Activated gamma-delta T cell (primary cell): ENCODE results near the gene KRTAP4-8.
"Not testable (repeated sequence)": the region's sequence is repeated elsewhere in the genome, so short reads cannot be mapped to it uniquely, and the experiment has no call there.

Source experiments
- DNase-seq: peaks from one replicate; lab custom pipeline; 2025; lab: John Stamatoyannopoulos, UW

The KRTAP4-8 gene

DNA sequence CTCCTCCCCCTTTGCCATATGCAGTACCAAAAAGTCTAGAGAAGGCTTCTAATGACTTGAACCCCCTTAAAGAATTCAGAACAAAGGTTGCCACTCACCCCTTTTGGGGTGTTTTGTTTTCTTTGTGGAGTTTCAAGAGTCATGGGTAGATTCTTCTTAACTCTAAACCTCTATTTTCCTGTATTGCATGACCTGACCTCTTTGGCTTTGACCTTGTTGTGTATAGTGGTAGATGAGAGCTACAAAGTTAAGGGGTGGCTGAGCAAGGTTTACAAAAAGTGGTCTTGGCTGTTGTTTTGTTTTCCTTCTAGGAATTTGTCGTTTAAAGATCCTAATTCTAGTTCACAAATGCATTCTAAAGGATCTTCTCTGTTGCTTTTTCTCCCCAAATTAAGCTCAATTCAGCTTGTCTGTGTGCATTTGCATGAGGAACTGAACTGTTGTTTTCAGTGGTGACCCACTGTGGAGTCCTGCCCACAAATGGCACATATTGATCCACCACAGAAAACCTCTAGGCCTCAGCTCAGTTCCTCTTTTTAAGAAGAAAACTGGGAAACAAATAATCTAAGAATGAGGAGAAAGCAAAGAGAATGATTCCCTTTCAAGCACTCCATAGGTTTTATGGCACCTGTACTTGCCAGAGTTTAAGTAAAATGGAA, 10.9 kb upstream of the KRTAP4-8 start:
- not testable (repeated sequence) for DNase-seq

DNA sequence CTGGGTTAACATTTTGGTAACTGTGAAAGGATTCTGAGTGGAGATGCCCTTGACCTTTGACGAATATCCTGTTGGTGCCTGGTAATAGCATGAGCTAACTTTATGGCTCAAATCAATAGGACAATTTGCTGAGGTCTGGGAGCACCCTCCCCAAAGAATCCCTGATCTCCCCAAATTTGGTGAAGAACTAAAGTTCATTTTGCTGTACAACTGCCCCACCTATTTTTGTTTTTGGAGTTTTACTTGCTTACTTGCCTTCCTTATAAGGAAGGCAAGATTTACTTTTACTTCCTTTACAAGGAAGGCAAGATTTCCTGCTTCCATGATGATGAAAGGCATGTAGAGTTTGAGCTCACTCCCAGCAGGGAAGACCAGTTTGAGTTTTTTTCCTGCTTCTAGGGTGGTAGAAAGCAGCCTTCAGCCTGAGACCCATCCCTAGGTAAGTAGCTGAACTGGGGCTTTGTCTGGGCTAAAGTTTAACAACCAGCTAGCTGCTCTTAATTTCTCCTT, 10.1 kb upstream of the KRTAP4-8 start:
- DNase-seq: no peak

DNA sequence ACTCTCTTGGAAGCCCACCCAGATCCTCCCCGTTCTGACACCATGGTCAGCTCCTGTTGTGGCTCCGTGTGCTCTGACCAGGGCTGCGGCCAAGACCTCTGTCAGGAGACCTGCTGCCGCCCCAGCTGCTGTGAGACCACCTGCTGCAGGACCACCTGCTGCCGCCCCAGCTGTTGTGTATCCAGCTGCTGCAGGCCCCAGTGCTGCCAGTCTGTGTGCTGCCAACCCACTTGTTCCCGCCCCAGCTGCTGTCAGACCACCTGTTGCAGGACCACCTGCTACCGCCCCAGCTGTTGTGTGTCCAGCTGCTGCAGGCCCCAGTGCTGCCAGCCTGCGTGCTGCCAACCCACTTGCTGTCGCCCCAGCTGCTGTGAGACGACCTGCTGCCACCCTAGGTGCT, 7.4 kb upstream of the KRTAP4-8 start, which contains the start of gene KRTAP4-9:
TSS of gene KRTAP4-9 (plus strand) at position 43 of the 400 bp plus-strand sequence. CDS start at position 43, 0 bp downstream.
- not testable (repeated sequence) for DNase-seq

DNA sequence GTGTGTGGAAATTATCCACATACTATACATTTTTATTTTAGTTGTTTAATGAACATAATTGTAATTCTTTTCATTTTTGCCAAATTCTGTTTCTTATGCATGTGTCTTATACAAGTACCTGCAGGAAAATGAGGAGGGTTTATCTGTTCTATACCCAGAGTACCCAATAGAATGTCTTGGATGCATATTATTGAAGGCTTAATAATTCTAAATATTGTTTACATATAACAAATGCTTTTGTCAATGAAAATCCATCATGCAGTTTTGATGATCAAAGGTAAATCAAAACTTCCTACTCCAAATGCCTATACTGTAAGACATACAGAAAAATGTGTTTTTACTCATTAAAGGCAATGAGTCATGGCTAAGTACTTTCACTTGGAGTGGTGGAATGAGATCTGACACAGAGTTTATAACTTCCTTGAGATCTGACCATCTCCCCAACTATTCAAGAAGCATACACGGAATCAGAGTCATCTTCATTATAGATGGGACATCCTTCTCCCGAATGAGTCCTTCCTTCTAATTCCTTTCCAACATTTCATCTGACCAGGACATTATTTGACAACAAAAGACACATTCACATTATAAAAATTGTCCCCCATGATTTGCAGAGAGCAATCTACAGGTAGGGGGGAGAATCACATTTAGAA, 6.6 kb upstream of the KRTAP4-8 start:
- not testable (repeated sequence) for DNase-seq

DNA sequence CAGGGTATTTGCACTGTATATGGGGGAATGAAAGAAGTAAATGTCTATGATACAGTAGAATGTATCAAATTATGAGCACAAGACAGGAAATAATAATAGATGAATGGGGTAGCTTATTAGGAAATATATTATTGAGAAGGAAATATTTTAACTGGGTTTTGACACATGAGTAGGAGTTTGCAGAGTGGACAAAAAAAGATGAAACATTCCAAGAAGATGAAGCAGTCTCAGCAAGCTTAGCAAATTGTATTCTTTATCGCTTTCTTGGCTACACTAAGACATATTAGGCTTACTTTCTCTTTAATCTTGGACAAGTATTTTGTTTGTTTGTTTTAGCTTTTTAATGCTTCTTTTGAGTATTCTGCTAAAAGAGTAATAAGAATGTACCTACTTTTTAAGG, 6.0 kb upstream of the KRTAP4-8 start:
- DNase-seq: no peak

DNA sequence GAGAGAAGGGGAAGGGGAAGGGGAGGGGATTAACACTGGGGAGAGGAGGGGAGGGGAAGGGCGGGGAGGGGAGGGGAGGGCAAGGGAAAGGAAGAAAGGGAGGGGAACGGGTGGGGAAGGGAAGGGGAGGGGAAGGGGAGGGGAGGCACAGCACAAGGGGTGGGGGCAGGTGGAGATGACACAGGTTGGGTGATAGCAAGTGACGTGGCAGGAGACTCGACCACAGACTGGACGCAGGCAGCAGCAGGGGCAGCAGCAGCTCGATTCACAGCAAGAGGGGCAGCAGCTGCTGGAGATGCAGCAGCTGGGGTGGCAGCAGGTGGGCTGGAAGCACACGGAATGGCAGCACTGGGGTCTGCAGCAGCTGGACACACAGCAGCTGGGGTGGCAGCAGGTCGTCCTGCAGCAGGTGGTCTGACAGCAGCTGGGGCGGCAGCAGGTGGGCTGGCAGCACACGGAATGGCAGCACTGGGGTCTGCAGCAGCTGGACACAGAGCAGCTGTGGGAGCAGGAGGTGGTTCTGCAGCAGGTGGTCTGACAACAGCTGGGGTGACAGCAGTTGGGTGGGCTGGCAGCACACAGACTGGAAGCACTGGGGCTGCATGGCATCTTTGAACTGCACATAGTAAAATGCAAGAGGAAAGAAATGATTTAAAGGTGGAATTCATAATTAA, 3.8 kb upstream of the KRTAP4-8 start, which contains the start of gene KRTAP4-16:
TSS of gene KRTAP4-16 (minus strand) at position 624 of the 674 bp plus-strand sequence. CDS start at position 624, 0 bp downstream.
- DNase-seq: no peak

DNA sequence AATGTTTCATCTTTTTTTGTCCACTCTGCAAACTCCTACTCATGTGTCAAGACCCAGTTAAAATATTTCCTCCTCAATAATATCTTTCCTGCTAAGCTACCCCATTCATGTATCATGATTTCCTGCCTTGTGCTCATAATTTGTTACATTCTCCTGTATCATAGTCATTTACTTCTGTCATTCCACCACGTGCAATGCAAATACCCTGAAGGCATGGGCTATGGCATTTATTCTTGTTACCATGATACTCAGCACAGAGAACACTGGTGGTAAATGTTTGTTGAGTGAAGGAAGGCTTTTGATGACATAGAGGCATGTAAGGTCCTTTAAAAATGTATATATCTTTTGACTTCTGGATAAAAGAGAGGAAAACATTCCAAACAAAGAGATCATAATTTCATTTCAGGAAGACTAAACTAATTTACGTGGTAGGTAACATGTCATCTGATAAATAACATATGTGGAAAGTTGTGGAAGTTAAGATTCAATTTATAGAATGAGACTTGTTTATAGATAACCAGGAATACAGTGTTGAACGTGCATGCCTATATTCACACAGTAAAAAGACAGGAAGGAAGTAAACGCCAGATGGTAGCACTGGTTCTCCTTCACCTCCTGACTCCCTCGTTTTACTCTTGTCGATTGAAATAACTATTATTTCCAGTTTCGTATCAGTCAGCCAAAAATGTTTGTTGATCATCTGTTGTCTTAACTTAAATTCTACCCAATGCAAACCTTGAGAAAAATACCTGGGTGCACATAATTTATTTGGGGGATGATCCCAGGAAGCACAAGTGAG, 1.9 kb upstream of the KRTAP4-8 start:
- DNase-seq: not testable (repeated sequence)

DNA sequence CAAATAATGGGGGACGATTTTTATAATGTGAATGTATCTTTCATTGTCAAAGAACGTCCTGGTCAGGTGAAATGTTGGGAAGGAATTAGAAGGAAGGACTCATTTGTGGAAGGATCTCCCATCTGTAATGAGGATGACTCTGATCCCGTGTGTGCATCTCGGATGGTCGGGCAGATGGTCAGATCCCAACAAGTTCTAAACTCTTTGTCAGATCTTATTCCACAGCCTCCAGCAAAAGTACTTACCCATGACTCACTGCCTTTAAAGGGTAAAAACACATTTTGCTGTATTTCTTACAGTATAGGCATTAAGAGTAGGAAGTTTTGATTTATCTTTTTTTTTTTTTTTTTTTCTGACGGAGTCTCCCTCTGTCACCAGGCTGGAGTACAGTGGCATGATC, 539 bp upstream of the KRTAP4-8 start:
- no peak for DNase-seq

DNA sequence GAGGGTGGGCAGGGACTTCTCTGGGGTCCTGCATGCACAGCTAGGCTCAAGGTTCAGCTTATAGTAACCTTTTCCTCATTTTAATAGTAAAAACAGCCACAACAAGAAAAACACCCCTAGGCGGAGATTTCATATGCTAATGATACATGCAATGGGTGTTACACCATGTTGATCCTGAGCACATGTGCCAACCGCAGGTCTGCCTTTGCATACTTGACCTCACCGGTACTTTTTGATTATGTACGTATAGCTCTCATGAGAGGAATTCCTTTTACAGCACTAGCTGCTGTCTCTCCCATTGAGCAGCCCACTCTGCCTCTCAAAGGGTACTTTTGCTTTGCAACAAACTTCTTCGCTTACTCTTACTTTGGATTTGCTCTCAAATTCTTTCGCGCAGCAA, 1.9 kb downstream of the KRTAP4-8 start:
- no peak for DNase-seq

DNA sequence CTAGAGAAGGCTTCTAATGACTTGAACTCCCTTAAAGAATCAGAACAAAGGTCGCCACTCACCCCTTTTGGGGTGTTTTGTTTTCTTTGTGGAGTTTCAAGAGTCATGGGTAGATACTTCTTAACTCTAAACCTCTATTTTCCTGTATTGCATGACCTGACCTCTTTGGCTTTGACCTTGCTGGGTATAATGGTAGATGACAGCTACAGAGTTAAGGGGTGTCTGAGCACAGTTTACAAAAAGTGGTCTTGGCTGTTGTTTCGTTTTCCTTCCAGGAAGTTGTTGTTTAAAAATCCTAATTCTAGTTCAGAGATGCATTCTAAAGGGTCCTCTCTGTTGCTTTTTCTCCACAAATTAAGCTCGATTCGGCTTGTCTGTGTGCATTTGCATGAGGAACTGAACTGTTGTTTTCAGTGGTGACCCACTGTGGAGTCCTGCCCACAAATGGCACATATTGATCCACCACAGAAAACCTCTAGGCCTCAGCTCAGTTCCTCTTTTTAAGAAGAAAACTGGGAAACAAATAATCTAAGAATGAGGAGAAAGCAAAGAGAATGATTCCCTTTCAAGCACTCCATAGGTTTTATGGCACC, 9.1 kb downstream of the KRTAP4-8 start:
- not testable (repeated sequence) for DNase-seq

DNA sequence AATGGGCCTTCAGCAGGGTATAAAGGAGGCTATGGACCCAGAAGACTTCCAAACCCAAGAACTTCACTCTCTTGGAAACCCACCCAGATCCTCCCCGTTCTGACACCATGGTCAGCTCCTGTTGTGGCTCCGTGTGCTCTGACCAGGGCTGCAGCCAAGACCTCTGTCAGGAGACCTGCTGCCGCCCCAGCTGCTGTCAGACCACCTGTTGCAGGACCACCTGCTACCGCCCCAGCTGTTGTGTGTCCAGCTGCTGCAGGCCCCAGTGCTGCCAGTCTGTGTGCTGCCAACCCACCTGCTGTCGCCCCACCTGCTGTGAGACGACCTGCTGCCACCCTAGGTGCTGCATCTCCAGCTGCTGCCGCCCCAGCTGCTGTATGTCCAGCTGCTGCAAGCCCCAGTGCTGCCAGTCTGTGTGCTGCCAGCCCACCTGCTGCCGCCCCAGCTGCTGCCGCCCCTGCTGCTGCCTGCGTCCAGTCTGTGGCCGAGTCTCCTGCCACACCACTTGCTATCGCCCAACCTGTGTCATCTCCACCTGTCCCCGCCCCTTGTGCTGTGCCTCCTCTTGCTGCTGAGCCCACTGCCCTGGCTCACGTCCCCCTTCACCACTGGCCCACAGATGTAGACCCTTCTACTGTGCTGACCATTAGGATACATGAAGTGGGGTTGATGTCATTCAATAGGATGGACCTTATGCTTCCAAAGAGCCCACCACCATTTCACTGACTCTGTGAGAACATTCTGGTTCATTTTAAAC, 13.7 kb downstream of the KRTAP4-8 start, which contains the start of gene KRTAP4-7:
TSS of gene KRTAP4-7 (plus strand) at position 51 of the 757 bp plus-strand sequence. CDS start at position 108, 57 bp downstream.
- not testable (repeated sequence) for DNase-seq

DNA sequence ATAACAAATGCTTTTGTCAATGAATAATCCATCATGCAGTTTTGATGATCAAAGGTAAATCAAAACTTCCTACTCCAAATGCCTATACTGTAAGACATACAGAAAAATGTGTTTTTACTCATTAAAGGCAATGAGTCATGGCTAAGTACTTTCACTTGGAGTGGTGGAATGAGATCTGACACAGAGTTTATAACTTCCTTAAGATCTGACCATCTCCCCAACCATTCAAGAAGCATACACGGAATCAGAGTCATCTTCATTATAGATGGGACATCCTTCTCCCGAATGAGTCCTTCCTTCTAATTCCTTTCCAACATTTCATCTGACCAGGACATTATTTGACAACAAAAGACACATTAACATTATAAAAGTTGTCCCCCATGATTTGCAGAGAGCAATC, 14.5 kb downstream of the KRTAP4-8 start:
- not testable (repeated sequence) for DNase-seq

DNA sequence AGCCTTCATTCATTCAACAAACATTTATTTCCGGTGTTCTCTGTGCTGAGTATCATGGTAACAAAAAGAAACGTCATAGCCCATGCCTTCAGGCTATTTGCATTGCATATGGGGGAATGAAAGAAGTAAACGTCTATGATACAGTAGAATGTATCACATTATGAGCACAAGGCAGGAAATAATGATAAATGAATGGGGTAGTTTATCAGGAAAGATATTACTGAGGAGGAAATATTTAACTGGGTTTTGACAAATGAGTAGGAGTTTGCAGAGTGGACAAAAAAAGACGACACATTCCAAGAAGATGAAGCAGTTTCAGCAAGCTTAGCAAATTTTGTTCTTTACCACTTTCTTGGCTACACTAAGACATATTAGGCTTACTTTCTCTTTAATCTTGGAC, 15.3 kb downstream of the KRTAP4-8 start:
- no peak for DNase-seq

DNA sequence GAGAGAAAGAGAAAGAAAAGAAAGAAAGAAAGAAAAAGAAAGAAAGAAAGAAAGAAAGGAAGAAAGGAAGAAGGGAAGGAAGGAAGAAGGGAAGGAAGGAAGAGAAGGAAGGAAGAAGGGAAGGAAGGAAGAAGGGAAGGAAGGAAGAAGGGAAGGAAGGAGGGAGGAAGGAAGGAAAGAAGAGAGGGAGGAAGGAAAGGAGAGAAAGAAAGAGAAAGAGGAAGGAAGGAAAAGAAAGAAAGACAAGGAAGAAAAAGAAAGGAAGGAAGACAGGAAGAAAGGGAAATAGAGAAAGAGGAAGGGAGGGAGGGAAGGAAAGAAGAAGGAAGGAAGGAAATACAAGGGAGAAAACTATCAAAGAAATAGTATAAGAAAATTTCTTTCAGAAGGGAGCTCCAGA, 21.2 kb downstream of the KRTAP4-8 start:
- no peak for DNase-seq

DNA sequence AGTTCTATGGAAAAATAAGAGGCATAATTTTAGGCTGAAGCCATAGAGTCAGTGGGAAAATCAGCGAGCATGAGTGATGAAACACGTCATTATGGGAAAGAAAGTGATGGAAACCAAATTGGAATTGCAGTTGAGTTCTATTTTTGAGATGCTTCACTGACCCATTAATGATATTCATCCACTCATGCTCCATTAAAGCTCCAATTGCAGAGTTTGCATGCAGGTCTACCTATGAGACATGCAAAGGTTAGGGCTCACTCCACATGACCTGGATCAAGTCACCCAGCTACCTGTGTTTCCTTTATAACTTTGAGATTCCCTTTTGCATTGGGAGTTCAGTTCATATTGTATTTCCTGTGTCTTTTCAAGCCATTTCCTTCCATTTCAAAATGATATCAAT, 24.3 kb downstream of the KRTAP4-8 start:
- DNase-seq: no peak

DNA sequence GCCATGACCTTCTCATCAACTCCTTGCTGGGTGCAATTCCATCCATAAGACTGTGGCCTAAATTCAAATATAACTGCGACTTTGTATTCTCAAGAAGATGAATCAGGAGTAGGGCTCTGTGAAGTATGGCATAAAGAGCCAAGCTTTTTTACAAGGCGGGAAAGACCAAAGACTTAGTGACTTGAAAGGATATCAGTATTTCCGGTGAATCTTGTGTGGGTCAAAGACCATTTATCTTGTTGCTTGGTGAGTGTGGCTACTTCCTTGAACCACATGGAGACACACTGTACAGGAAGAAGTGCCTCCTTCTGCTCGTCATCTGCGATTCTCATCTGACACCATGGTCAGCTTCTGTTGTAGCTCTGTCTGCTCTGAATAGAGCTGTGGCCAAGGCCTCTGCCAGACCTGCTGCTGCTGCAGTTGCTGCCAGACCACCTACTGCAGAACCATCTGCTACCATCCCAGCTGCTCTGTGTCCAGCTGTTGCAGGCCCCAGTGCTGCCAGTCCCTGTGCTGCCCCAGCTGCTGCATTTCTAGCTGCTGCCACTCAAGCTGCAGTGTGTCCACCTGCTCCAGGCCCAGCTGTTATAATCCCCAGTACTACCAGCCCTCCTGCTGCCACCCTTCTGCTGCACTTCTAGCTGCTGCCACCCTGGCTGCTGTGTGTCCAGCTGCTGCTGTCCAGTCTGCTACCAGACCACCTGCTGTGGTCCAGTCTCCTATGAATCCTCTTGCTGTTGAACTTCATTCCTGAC, 26.2 kb downstream of the KRTAP4-8 start:
- no peak for DNase-seq

DNA sequence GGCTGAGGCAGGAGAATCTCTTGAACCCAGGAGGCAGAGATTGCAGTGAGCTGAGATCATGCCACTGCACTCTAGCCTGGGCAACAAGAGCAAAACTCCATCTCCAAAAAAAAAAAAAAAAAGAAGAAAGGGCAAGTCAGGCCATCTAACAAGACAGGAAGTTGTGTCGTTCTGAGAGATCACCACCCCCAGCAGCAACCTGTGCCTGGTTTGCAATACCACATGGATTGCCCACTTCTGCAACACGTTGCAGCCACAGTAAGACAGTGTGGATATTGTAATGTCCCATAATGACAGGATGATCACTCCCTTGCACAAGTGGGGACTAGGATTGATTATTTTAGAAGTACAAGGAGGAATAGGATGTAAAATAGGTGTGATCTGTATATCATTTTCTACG, 28.9 kb downstream of the KRTAP4-8 start:
- no peak for DNase-seq

DNA sequence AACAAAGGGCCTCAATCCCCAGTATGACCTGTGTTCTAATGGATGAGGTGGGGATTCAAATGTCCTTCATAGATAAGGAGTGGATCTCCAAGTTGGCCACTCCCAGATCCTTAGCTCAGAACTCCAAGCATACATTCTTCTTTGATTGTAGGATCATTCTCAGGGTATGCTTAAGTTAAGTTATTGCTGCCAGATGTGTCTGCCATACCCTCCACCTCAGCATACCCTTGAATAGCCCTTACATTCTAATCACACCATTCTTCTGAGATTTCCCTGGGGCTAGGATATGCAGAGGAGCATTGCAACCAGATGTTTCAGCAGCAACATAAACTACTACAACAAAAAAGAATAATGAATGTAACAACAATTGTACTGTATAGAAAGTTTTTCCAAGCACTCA, 30.7 kb downstream of the KRTAP4-8 start:
- no peak for DNase-seq

DNA sequence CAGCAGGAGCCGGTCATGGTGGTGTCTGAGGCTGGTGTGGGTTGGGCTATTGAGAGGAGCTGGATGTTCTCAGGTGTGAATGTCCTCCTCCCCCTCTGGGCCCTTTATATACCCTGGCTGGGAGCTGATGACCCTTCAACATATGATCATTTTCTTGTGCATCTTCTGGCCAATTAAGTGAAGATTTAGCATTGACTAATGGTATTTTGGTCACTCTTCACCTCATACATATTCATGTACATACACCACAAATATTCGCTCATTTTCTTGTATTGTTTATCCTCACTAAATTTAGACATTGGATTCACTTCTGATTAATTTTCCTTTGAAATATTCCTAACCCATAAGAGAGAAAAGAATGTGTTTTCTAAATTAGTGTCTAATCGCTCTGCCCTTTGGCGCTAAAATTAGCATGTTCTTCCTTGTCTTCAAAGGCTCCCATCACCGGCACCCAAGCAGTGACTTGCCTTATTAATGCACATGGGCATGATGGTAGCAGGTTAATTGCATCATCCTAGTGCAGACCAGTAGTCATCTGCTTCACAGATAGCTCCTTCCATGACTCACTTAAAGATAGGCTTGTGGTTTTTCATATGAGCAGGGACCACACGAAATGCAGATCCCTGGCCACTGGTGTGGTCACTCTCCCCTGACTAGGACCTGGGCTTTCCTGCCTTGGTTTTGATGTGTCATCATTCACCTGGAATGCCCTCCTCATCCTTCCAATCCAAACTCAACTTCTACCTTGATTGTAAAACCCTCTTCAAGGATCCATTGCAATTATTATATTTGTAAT, 31.9 kb downstream of the KRTAP4-8 start, which contains the start of gene KRTAP2-4:
TSS of gene KRTAP2-4 (minus strand) at position 51 of the 796 bp plus-strand sequence. CDS start at position 17, 34 bp downstream.
- DNase-seq: no peak
